Measurements from ENCODE around the gene LRRC8A. TPM values are rescaled to one million over a fixed set of nuclear protein-coding genes. Genes with fewer than 3 reads are reported as not detected.
A peak's percentile ranks its signal among the peaks of the same experiment; 100 is the strongest.
"Not testable (repeated sequence)": the region's sequence is repeated elsewhere in the genome, so short reads cannot be mapped to it uniquely, and the experiment has no call there.

The LRRC8A gene
- total RNA-seq, 1 donor from 2014 or later: 93.0 TPM

GRCh38 chr9:128860937-128861336, 21.0 kb upstream of the LRRC8A start:
- Mint-ChIP-seq H3K36me3 (ENCODE audit: unreplicated experiment) (no peaks in the 10 kb centered on the region), H3K27ac (ENCODE audit: unreplicated experiment) (no peak overlapping the region)
- no peak for DNase-seq

GRCh38 chr9:128861501-128861900, 20.4 kb upstream of the LRRC8A start:
- peaks cover 8% of the 10 kb centered on the region for H3K4me1 Mint-ChIP-seq (ENCODE audit: low read depth, unreplicated experiment)
- H3K4me3 Mint-ChIP-seq (ENCODE audit: unreplicated experiment): no peak overlapping the region
- H3K27me3 Mint-ChIP-seq (ENCODE audit: unreplicated experiment): peaks cover 1% of the 10 kb centered on the region
- no peak overlapping the region for H3K27ac Mint-ChIP-seq (ENCODE audit: unreplicated experiment)
- H3K9me3 Mint-ChIP-seq (ENCODE audit: unreplicated experiment): no peaks in the 10 kb centered on the region
- no peaks in the 10 kb centered on the region for H3K36me3 Mint-ChIP-seq (ENCODE audit: unreplicated experiment)
- no peak for TF ChIP-seq CTCF (IDR thresholded peaks at IDR 0.05; ENCODE audit: partially characterized antibody, unreplicated experiment)
- no peak for DNase-seq

More at GRCh38 chr9:128860937-128861336, 21.0 kb upstream of the LRRC8A start:
- no peaks in the 10 kb centered on the region for H3K9me3 Mint-ChIP-seq (ENCODE audit: unreplicated experiment)
- peaks cover 8% of the 10 kb centered on the region for H3K4me1 Mint-ChIP-seq (ENCODE audit: low read depth, unreplicated experiment)
- TF ChIP-seq CTCF (IDR thresholded peaks at IDR 0.05; ENCODE audit: partially characterized antibody, unreplicated experiment): no peak
- peaks cover 1% of the 10 kb centered on the region for H3K27me3 Mint-ChIP-seq (ENCODE audit: unreplicated experiment)
- H3K4me3 Mint-ChIP-seq (ENCODE audit: unreplicated experiment): no peak overlapping the region

GRCh38 chr9:128862401-128862851, 19.5 kb upstream of the LRRC8A start:
- H3K27me3 Mint-ChIP-seq (ENCODE audit: unreplicated experiment): peaks cover 1% of the 10 kb centered on the region
- H3K27ac Mint-ChIP-seq (ENCODE audit: unreplicated experiment): no peak overlapping the region
- H3K4me1 Mint-ChIP-seq (ENCODE audit: low read depth, unreplicated experiment): peaks cover 8% of the 10 kb centered on the region
- no peaks in the 10 kb centered on the region for H3K36me3 Mint-ChIP-seq (ENCODE audit: unreplicated experiment)
- H3K4me3 Mint-ChIP-seq (ENCODE audit: unreplicated experiment): no peak overlapping the region
- TF ChIP-seq CTCF (IDR thresholded peaks at IDR 0.05; ENCODE audit: partially characterized antibody, unreplicated experiment): no peak
- DNase-seq: no peak
- no peaks in the 10 kb centered on the region for H3K9me3 Mint-ChIP-seq (ENCODE audit: unreplicated experiment)

- Mint-ChIP-seq H3K4me1 (ENCODE audit: low read depth, unreplicated experiment) (peaks cover 8% of the 10 kb centered on the region), H3K36me3 (ENCODE audit: unreplicated experiment) (no peaks in the 10 kb centered on the region), H3K4me3 (ENCODE audit: unreplicated experiment) (no peak overlapping the region), H3K27me3 (ENCODE audit: unreplicated experiment) (peaks cover 1% of the 10 kb centered on the region), H3K9me3 (ENCODE audit: unreplicated experiment) (no peaks in the 10 kb centered on the region), H3K27ac (ENCODE audit: unreplicated experiment) (no peak overlapping the region)
- peak; percentile 89 for DNase-seq
- TF ChIP-seq CTCF (IDR thresholded peaks at IDR 0.05; ENCODE audit: partially characterized antibody, unreplicated experiment): peak; percentile 99
Observed at GRCh38 chr9:128863647-128864046, 18.3 kb upstream of the LRRC8A start.

GRCh38 chr9:128870128-128870940, 11.6 kb upstream of the LRRC8A start:
- H3K9me3 Mint-ChIP-seq (ENCODE audit: unreplicated experiment): no peaks in the 10 kb centered on the region
- no peaks in the 10 kb centered on the region for H3K36me3 Mint-ChIP-seq (ENCODE audit: unreplicated experiment)
- no peak overlapping the region for H3K27ac Mint-ChIP-seq (ENCODE audit: unreplicated experiment)
- no peaks in the 10 kb centered on the region for H3K4me1 Mint-ChIP-seq (ENCODE audit: low read depth, unreplicated experiment)
- no peaks in the 10 kb centered on the region for H3K27me3 Mint-ChIP-seq (ENCODE audit: unreplicated experiment)
- no peak for DNase-seq
- no peak overlapping the region for H3K4me3 Mint-ChIP-seq (ENCODE audit: unreplicated experiment)
- TF ChIP-seq CTCF (IDR thresholded peaks at IDR 0.05; ENCODE audit: partially characterized antibody, unreplicated experiment): no peak

- not testable (repeated sequence) for H3K27ac Mint-ChIP-seq (ENCODE audit: unreplicated experiment); DNase-seq; H3K4me1 Mint-ChIP-seq (ENCODE audit: low read depth, unreplicated experiment); H3K9me3 Mint-ChIP-seq (ENCODE audit: unreplicated experiment); H3K27me3 Mint-ChIP-seq (ENCODE audit: unreplicated experiment); H3K36me3 Mint-ChIP-seq (ENCODE audit: unreplicated experiment); H3K4me3 Mint-ChIP-seq (ENCODE audit: unreplicated experiment)
Observed at GRCh38 chr9:128870941-128871265, 11.0 kb upstream of the LRRC8A start.
